Measurements from ENCODE around the gene PRR15.

The PRR15 gene

GRCh38 chr7:29598137-29598536 is 34.5 kb downstream of the PRR15 start:
- Histone ChIP-seq H3K27ac (ENCODE audit: low read depth, low read length) (no peak overlapping the region), H3K4me3 (ENCODE audit: low read depth, low read length) (no peak overlapping the region), H3K4me1 (ENCODE audit: control insufficient read depth, insufficient read depth, low read length) (peaks cover 5% of the 10 kb centered on the region), H3K9me3 (ENCODE audit: control insufficient read depth, insufficient read depth, low read length) (no peaks in the 10 kb centered on the region), H3K9ac (ENCODE audit: low read depth, low read length) (no peak overlapping the region), H3K36me3 (ENCODE audit: control insufficient read depth, insufficient read depth, low read length) (no peaks in the 10 kb centered on the region), H3K27me3 (ENCODE audit: control insufficient read depth, insufficient read depth, low read length) (no peaks in the 10 kb centered on the region)

DNA sequence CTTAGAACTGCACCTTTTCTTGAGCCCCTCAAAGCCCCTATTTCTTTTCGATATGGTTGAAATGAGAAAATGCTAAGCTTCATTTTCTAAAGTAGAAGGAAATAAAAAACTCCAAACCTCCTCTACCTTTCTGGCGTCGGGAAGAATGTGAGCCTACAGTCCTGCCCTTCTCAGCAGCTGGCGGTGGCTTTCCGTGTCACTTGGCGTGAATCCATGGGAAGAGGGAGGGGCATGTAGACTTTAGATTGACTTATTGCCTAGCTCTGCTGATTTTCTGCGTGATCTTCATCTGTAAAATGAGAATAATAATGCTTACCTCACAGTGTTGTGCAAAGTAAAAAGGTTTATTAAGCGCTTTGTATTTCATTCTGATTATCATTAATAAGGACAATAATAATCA is 35.0 kb downstream of the PRR15 start:
- H3K27ac ChIP-seq (ENCODE audit: low read depth, low read length), result no peak overlapping the region
- H3K27me3 ChIP-seq (ENCODE audit: control insufficient read depth, insufficient read depth, low read length), result no peaks in the 10 kb centered on the region
- no peaks in the 10 kb centered on the region for H3K36me3 ChIP-seq (ENCODE audit: control insufficient read depth, insufficient read depth, low read length)
- H3K9ac ChIP-seq (ENCODE audit: low read depth, low read length), result no peak overlapping the region
- no peak overlapping the region for H3K4me3 ChIP-seq (ENCODE audit: low read depth, low read length)
- no peaks in the 10 kb centered on the region for H3K9me3 ChIP-seq (ENCODE audit: control insufficient read depth, insufficient read depth, low read length)
- H3K4me1 ChIP-seq (ENCODE audit: control insufficient read depth, insufficient read depth, low read length), result peaks cover 5% of the 10 kb centered on the region

DNA sequence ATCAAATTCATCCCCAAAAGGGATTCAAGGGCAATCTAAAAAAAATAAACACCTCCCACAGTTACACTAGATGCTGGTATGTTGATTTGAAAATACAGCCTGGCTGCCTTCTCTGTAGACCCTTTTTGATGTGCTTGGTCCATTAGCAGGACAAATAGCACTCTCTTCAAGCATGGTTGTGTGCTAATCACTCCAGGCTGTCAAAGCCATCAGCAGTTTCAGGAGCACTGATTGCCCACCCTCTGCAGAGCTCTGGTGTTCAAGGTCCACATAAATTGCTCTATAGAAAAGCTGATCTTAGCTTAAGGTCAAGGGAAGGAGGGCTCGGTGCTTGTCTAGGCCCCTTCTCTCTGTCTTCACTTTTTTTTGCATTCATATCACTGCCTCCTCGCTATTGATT is 35.4 kb downstream of the PRR15 start:
- peaks cover 5% of the 10 kb centered on the region for H3K4me1 ChIP-seq (ENCODE audit: control insufficient read depth, insufficient read depth, low read length)
- H3K9ac ChIP-seq (ENCODE audit: low read depth, low read length), result no peak overlapping the region
- no peaks in the 10 kb centered on the region for H3K9me3 ChIP-seq (ENCODE audit: control insufficient read depth, insufficient read depth, low read length)
- H3K36me3 ChIP-seq (ENCODE audit: control insufficient read depth, insufficient read depth, low read length), result no peaks in the 10 kb centered on the region
- H3K4me3 ChIP-seq (ENCODE audit: low read depth, low read length), result no peak overlapping the region
- H3K27ac ChIP-seq (ENCODE audit: low read depth, low read length), result no peak overlapping the region
- no peaks in the 10 kb centered on the region for H3K27me3 ChIP-seq (ENCODE audit: control insufficient read depth, insufficient read depth, low read length)

- H3K36me3 ChIP-seq (ENCODE audit: control insufficient read depth, insufficient read depth, low read length), result no peaks in the 10 kb centered on the region
- no peaks in the 10 kb centered on the region for H3K27me3 ChIP-seq (ENCODE audit: control insufficient read depth, insufficient read depth, low read length)
- H3K4me1 ChIP-seq (ENCODE audit: control insufficient read depth, insufficient read depth, low read length), result peaks cover 5% of the 10 kb centered on the region
- H3K27ac ChIP-seq (ENCODE audit: low read depth, low read length), result no peak overlapping the region
- no peak overlapping the region for H3K4me3 ChIP-seq (ENCODE audit: low read depth, low read length)
- H3K9ac ChIP-seq (ENCODE audit: low read depth, low read length), result no peak overlapping the region
- no peaks in the 10 kb centered on the region for H3K9me3 ChIP-seq (ENCODE audit: control insufficient read depth, insufficient read depth, low read length)
These were observed 37.0 kb downstream of the PRR15 start for GRCh38 chr7:29600661-29601060.

DNA sequence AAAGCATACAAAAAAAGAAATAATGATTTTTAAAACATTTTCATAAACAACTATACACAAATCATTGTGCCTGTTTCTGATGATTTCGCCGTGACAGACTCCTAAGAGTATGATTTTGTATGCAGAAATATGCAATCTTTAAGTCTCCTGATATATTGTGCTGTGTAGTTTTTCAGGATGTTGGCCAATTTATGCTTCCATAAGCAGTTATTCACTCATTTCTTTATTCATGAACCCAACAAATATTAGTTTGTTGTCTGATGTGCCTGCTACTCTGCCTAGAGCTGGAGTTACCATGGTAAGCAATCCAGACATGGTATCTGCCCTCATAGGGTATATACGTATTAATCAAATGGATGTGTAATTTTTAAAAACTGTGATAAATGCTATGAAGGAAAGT is 40.4 kb downstream of the PRR15 start:
- H3K27ac ChIP-seq (ENCODE audit: low read depth, low read length), result no peak overlapping the region
- H3K36me3 ChIP-seq (ENCODE audit: control insufficient read depth, insufficient read depth, low read length), result no peaks in the 10 kb centered on the region
- H3K9ac ChIP-seq (ENCODE audit: low read depth, low read length), result no peak overlapping the region
- no peak overlapping the region for H3K4me3 ChIP-seq (ENCODE audit: low read depth, low read length)
- H3K9me3 ChIP-seq (ENCODE audit: control insufficient read depth, insufficient read depth, low read length), result no peaks in the 10 kb centered on the region
- peaks cover 1% of the 10 kb centered on the region; the same call in 1 of the 2 replicates for H3K27me3 ChIP-seq (ENCODE audit: control insufficient read depth, insufficient read depth, low read length)
- H3K4me1 ChIP-seq (ENCODE audit: control insufficient read depth, insufficient read depth, low read length), result peaks cover 17% of the 10 kb centered on the region

- peaks cover 21% of the 10 kb centered on the region; the same call in 1 of the 2 replicates for H3K4me1 ChIP-seq (ENCODE audit: control insufficient read depth, insufficient read depth, low read length)
- H3K36me3 ChIP-seq (ENCODE audit: control insufficient read depth, insufficient read depth, low read length), result no peaks in the 10 kb centered on the region
- no peaks in the 10 kb centered on the region for H3K9me3 ChIP-seq (ENCODE audit: control insufficient read depth, insufficient read depth, low read length)
- H3K27me3 ChIP-seq (ENCODE audit: control insufficient read depth, insufficient read depth, low read length), result peaks cover 6% of the 10 kb centered on the region; the same call in 1 of the 2 replicates
- H3K9ac ChIP-seq (ENCODE audit: low read depth, low read length), result no peak overlapping the region
- H3K4me3 ChIP-seq (ENCODE audit: low read depth, low read length), result no peak overlapping the region
- H3K27ac ChIP-seq (ENCODE audit: low read depth, low read length), result no peak overlapping the region
These were observed 41.1 kb downstream of the PRR15 start for GRCh38 chr7:29604702-29605101.

DNA sequence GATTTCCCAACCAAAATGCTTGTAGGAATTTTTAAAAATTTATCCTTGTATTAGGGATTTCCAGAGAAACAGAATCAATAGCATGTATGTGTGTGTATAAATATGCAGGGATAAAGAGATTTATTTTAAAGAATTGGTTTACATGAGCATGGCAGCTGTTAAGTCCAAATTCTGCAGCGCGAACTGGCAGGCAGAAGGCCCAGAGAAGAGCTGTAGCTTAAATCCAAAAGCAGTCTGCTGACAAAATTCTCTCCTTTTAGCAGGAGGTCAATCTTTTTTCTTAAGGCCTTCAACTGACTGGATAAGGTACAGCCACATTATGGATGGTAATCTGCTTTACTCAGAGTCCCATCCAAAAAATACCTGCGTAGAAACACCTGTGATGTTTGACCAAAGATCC is 42.0 kb downstream of the PRR15 start:
- Histone ChIP-seq H3K4me1 (ENCODE audit: control insufficient read depth, insufficient read depth, low read length) (peaks cover 21% of the 10 kb centered on the region; the same call in 1 of the 2 replicates), H3K4me3 (ENCODE audit: low read depth, low read length) (no peak overlapping the region), H3K36me3 (ENCODE audit: control insufficient read depth, insufficient read depth, low read length) (no peaks in the 10 kb centered on the region), H3K27ac (ENCODE audit: low read depth, low read length) (no peak overlapping the region), H3K9me3 (ENCODE audit: control insufficient read depth, insufficient read depth, low read length) (no peaks in the 10 kb centered on the region), H3K27me3 (ENCODE audit: control insufficient read depth, insufficient read depth, low read length) (peaks cover 6% of the 10 kb centered on the region; the same call in 1 of the 2 replicates), H3K9ac (ENCODE audit: low read depth, low read length) (no peak overlapping the region)

- H3K27me3 ChIP-seq (ENCODE audit: control insufficient read depth, insufficient read depth, low read length), result peaks cover 6% of the 10 kb centered on the region; the same call in 1 of the 2 replicates
- no peak overlapping the region for H3K4me3 ChIP-seq (ENCODE audit: low read depth, low read length)
- H3K27ac ChIP-seq (ENCODE audit: low read depth, low read length), result no peak overlapping the region
- no peak overlapping the region for H3K9ac ChIP-seq (ENCODE audit: low read depth, low read length)
- H3K4me1 ChIP-seq (ENCODE audit: control insufficient read depth, insufficient read depth, low read length), result peaks cover 21% of the 10 kb centered on the region; the same call in 1 of the 2 replicates
- H3K36me3 ChIP-seq (ENCODE audit: control insufficient read depth, insufficient read depth, low read length), result no peaks in the 10 kb centered on the region
- H3K9me3 ChIP-seq (ENCODE audit: control insufficient read depth, insufficient read depth, low read length), result no peaks in the 10 kb centered on the region
These were observed 42.7 kb downstream of the PRR15 start for GRCh38 chr7:29606287-29606721.

GRCh38 chr7:29606830-29607229 is 43.2 kb downstream of the PRR15 start:
- peaks cover 24% of the 10 kb centered on the region; the same call in 1 of the 2 replicates for H3K4me1 ChIP-seq (ENCODE audit: control insufficient read depth, insufficient read depth, low read length)
- H3K9ac ChIP-seq (ENCODE audit: low read depth, low read length), result no peak overlapping the region
- no peaks in the 10 kb centered on the region for H3K36me3 ChIP-seq (ENCODE audit: control insufficient read depth, insufficient read depth, low read length)
- no peak overlapping the region for H3K4me3 ChIP-seq (ENCODE audit: low read depth, low read length)
- H3K27me3 ChIP-seq (ENCODE audit: control insufficient read depth, insufficient read depth, low read length), result peaks cover 6% of the 10 kb centered on the region; the same call in 1 of the 2 replicates
- H3K9me3 ChIP-seq (ENCODE audit: control insufficient read depth, insufficient read depth, low read length), result no peaks in the 10 kb centered on the region
- H3K27ac ChIP-seq (ENCODE audit: low read depth, low read length), result no peak overlapping the region

DNA sequence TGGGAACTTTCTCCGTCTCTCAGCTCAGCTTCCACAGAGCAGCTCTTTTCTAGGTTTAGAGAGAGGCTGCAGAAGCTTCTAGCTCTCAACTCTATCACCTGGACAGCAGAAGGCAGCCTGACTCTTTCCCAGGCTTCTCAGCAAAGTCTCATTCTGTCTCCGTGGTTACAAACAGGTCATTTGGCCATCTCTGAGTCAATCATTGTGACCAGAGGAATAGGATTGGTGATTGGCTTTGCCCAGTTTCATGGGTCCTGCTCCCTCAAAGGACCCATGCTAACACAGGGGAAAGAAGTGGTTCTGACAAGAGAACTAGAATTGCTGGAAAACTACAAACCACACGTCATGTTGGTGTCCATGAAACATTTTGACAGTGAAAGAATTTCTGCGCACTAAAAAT is 43.6 kb downstream of the PRR15 start:
- Histone ChIP-seq H3K4me3 (ENCODE audit: low read depth, low read length) (no peak overlapping the region), H3K27ac (ENCODE audit: low read depth, low read length) (no peak overlapping the region), H3K9me3 (ENCODE audit: control insufficient read depth, insufficient read depth, low read length) (no peaks in the 10 kb centered on the region), H3K27me3 (ENCODE audit: control insufficient read depth, insufficient read depth, low read length) (peaks cover 6% of the 10 kb centered on the region; the same call in 1 of the 2 replicates), H3K9ac (ENCODE audit: low read depth, low read length) (no peak overlapping the region), H3K36me3 (ENCODE audit: control insufficient read depth, insufficient read depth, low read length) (no peaks in the 10 kb centered on the region), H3K4me1 (ENCODE audit: control insufficient read depth, insufficient read depth, low read length) (peaks cover 27% of the 10 kb centered on the region; the same call in 1 of the 2 replicates)

GRCh38 chr7:29607889-29608288 is 44.3 kb downstream of the PRR15 start:
- Histone ChIP-seq H3K4me3 (ENCODE audit: low read depth, low read length) (no peak overlapping the region), H3K27ac (ENCODE audit: low read depth, low read length) (peak overlapping the region; percentile 59), H3K9ac (ENCODE audit: low read depth, low read length) (no peak overlapping the region), H3K4me1 (ENCODE audit: control insufficient read depth, insufficient read depth, low read length) (peaks cover 29% of the 10 kb centered on the region), H3K27me3 (ENCODE audit: control insufficient read depth, insufficient read depth, low read length) (peaks cover 6% of the 10 kb centered on the region; the same call in 1 of the 2 replicates), H3K36me3 (ENCODE audit: control insufficient read depth, insufficient read depth, low read length) (no peaks in the 10 kb centered on the region), H3K9me3 (ENCODE audit: control insufficient read depth, insufficient read depth, low read length) (no peaks in the 10 kb centered on the region)

Data from HUES48 (cell line).